DOHH2 (cell line): ENCODE results near the gene ADCY10.

Experiments used
- H3F3A ChIP-seq: fragments of 200-600 bp; sonication (generic), shearing (Covaris generic); 2 replicates; pipeline ENCODE4 v1.6.0; 2016; ENCODE audit warnings: antibody characterized with exemption, mild to moderate bottlenecking; ENCODE audit not compliant: control insufficient read depth, insufficient read depth
- H3K27ac ChIP-seq: fragments of 200-600 bp; sonication (generic); 2 replicates; pipeline ENCODE4 v1.5.1; 2014; ENCODE audit warnings: low read depth, mild to moderate bottlenecking, low read length, moderate library complexity
- H3K27me3 ChIP-seq: fragments of 200-600 bp; sonication (generic); 2 replicates; pipeline ENCODE4 v1.6.1; 2014; ENCODE audit warnings: mild to moderate bottlenecking, low read length, mixed read lengths; ENCODE audit not compliant: control insufficient read depth
- H3K36me3 ChIP-seq: fragments of 200-600 bp; sonication (generic); 2 replicates; pipeline ENCODE4 v1.6.1; 2014; ENCODE audit warnings: mild to moderate bottlenecking, low read length, moderate library complexity, mixed read lengths; ENCODE audit not compliant: control insufficient read depth
- H3K4me1 ChIP-seq: fragments of 200-600 bp; sonication (generic); 2 replicates; pipeline ENCODE4 v1.6.1; 2014; ENCODE audit warnings: mild to moderate bottlenecking, low read length, mixed read lengths; ENCODE audit not compliant: control insufficient read depth
- H3K4me2 ChIP-seq: fragments of 200-600 bp; sonication (generic); 2 replicates; pipeline ENCODE4 v1.6.0; 2014; ENCODE audit warnings: mild to moderate bottlenecking, low read length, moderate library complexity
- H3K4me3 ChIP-seq: fragments of 200-600 bp; sonication (generic); 2 replicates; pipeline ENCODE4 v1.5.1; 2014; ENCODE audit warnings: mild to moderate bottlenecking, low read length, mixed read lengths
- H3K79me2 ChIP-seq: fragments of 200-600 bp; sonication (generic); 2 replicates; pipeline ENCODE4 v1.6.1; 2014; ENCODE audit warnings: mild to moderate bottlenecking, low read length, mixed read lengths; ENCODE audit not compliant: control insufficient read depth
- H3K9me2 ChIP-seq: fragments of 200-600 bp; sonication (generic); replicated peaks from 2 replicates; pipeline ENCODE4 v1.6.1; 2014; ENCODE audit warnings: mild to moderate bottlenecking, low read length, mixed read lengths; ENCODE audit not compliant: control insufficient read depth
- H3K9me3 ChIP-seq: fragments of 200-600 bp; sonication (generic); 2 replicates; pipeline ENCODE4 v1.6.1; 2014; ENCODE audit warnings: antibody characterized with exemption, low read length, mixed read lengths; ENCODE audit not compliant: control insufficient read depth, insufficient read depth
- H4K20me1 ChIP-seq: fragments of 200-600 bp; sonication (generic); 2 replicates; pipeline ENCODE4 v1.6.0; 2014; ENCODE audit warnings: low read depth, mild to moderate bottlenecking, antibody characterized with exemption, low read length, moderate library complexity; ENCODE audit not compliant: control insufficient read depth, insufficient read depth
- CTCF ChIP-seq: fragments of 200-600 bp; sonication (generic); IDR thresholded peaks from one replicate; pipeline ENCODE4 v1.5.1; 2014; ENCODE audit warnings: antibody characterized with exemption, mild to moderate bottlenecking, low read depth, low read length; ENCODE audit not compliant: poor library complexity, severe bottlenecking
- EZH2phosphoT487 ChIP-seq: fragments of 200-600 bp; sonication (generic); IDR thresholded peaks from 2 replicates; pipeline ENCODE4 v1.6.1; 2017; ENCODE audit warnings: borderline replicate concordance, mild to moderate bottlenecking, antibody characterized with exemption, low read length, moderate library complexity, mixed read lengths

ADCY10 gene

GRCh38 chr1:167776616-167777268 is 137.2 kb downstream of the ADCY10 start:
- Histone ChIP-seq H3K9me2 (no peaks in the 10 kb centered on the region; the same call in 1 of the 2 replicates), H3K79me2 (no peaks in the 10 kb centered on the region), H3K4me2 (no peak overlapping the region), H3K4me3 (no peak overlapping the region), H3K4me1 (no peaks in the 10 kb centered on the region), H3K36me3 (peaks cover 52% of the 10 kb centered on the region), H3K27me3 (no peaks in the 10 kb centered on the region), H4K20me1 (no peaks in the 10 kb centered on the region), H3F3A (no peaks in the 10 kb centered on the region; the same call in 1 of the 2 replicates), H3K9me3 (no peaks in the 10 kb centered on the region), H3K27ac (no peak overlapping the region)
- TF ChIP-seq EZH2phosphoT487 (no peak), CTCF (no peak)

GRCh38 chr1:167776151-167776550 is 137.8 kb downstream of the ADCY10 start:
- Histone ChIP-seq H3K4me1 (no peaks in the 10 kb centered on the region), H4K20me1 (no peaks in the 10 kb centered on the region), H3K27ac (no peak overlapping the region), H3K36me3 (peaks cover 52% of the 10 kb centered on the region), H3F3A (no peaks in the 10 kb centered on the region; the same call in 1 of the 2 replicates), H3K79me2 (no peaks in the 10 kb centered on the region), H3K9me3 (no peaks in the 10 kb centered on the region), H3K4me3 (no peak overlapping the region), H3K27me3 (no peaks in the 10 kb centered on the region), H3K9me2 (no peaks in the 10 kb centered on the region; the same call in 1 of the 2 replicates), H3K4me2 (no peak overlapping the region)
- TF ChIP-seq CTCF (no peak), EZH2phosphoT487 (no peak)

GRCh38 chr1:167775178-167775577 is 138.8 kb downstream of the ADCY10 start:
- Histone ChIP-seq H3K27me3 (no peaks in the 10 kb centered on the region), H3K27ac (no peak overlapping the region), H3F3A (no peaks in the 10 kb centered on the region), H3K9me2 (no peaks in the 10 kb centered on the region; the same call in 1 of the 2 replicates), H3K4me2 (no peak overlapping the region), H3K4me3 (no peak overlapping the region), H3K36me3 (peaks cover 58% of the 10 kb centered on the region), H4K20me1 (no peaks in the 10 kb centered on the region), H3K79me2 (no peaks in the 10 kb centered on the region), H3K4me1 (no peaks in the 10 kb centered on the region), H3K9me3 (no peaks in the 10 kb centered on the region)
- TF ChIP-seq CTCF: no peak
- TF ChIP-seq EZH2phosphoT487: no peak
